ENCODE results near the gene S100PBP. TPM values are rescaled to one million over a fixed set of nuclear protein-coding genes. Genes with fewer than 3 reads are reported as not detected.
A peak's percentile ranks its signal among the peaks of the same experiment; 100 is the strongest.

The S100PBP gene
- total RNA-seq (ENCODE audit: unreplicated experiment) = 43.3 TPM
- long read RNA-seq, full-length matches to known transcripts = 3 of 8 reads
- long read RNA-seq, partial matches to known transcripts = 1 of 8 reads
- long read RNA-seq, other reads (novel, unspliced or antisense) = 4 of 8 reads

- Mint-ChIP-seq H3K4me1 (ENCODE audit: unreplicated experiment) (peaks cover 27% of the 10 kb centered on the region), H3K9me3 (ENCODE audit: unreplicated experiment) (no peaks in the 10 kb centered on the region), H3K4me3 (ENCODE audit: unreplicated experiment) (peak within 1 kb of the TSS; percentile 99), H3K36me3 (ENCODE audit: low read depth, unreplicated experiment) (peaks cover 12% of the 10 kb centered on the region), H3K27ac (ENCODE audit: unreplicated experiment) (peak within 1 kb of the TSS; percentile 99), H3K27me3 (ENCODE audit: unreplicated experiment) (peaks cover 2% of the 10 kb centered on the region)
- TF ChIP-seq, protein P1, sequence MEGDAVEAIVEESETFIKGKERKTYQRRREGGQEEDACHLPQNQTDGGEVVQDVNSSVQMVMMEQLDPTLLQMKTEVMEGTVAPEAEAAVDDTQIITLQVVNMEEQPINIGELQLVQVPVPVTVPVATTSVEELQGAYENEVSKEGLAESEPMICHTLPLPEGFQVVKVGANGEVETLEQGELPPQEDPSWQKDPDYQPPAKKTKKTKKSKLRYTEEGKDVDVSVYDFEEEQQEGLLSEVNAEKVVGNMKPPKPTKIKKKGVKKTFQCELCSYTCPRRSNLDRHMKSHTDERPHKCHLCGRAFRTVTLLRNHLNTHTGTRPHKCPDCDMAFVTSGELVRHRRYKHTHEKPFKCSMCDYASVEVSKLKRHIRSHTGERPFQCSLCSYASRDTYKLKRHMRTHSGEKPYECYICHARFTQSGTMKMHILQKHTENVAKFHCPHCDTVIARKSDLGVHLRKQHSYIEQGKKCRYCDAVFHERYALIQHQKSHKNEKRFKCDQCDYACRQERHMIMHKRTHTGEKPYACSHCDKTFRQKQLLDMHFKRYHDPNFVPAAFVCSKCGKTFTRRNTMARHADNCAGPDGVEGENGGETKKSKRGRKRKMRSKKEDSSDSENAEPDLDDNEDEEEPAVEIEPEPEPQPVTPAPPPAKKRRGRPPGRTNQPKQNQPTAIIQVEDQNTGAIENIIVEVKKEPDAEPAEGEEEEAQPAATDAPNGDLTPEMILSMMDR (IDR thresholded peaks at IDR 0.05; ENCODE audit: unreplicated experiment) = no peak
- peak; percentile 100 for DNase-seq (ENCODE audit: low spot score)
Observed at GRCh38 chr1:32817159-32817814, at the start of gene S100PBP, which contains the start of gene YARS1. S100PBP (plus strand) TSS chr1:32817653; CDS start chr1:32826100, 8,447 bp downstream. YARS1 (minus strand) TSS chr1:32817358; CDS start chr1:32817244, 114 bp downstream.

DNA sequence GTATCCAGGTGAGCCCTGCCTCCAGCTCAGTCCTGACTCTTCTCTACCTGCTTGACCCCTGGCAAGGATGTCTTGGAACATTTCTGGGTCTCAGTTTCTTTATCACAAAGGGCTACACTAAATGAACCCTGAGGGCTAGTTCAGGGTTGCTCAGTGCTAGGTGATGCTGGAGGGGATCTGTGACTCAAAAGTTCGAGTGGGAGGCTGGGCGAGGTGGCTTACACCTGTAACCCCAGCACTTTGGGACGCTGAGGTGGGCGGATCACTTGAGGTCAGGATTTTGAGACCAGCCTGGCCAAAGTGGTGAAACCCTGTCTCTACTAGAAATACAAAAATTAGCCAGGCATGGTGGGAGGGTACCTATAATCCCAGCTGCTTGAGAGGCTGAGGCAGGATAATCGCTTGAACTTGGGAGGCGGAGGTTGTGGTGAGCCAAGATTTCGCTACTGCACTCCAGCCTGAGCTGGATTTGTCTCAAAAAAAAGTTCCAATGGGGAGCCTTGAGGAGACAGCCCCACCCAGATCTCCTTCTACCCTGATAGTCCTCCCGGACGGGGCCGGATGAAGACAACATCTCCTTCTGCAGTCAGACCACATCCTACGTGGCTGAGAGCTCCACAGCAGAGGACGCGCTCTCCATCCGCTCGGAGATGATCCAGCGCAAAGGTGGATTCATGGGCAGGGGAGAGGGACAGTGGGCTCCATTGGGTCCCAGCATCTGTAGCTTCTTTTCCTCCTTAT is 49.2 kb upstream of the S100PBP start:
- no peak for DNase-seq (ENCODE audit: low spot score)
- TF ChIP-seq, protein P1 (IDR thresholded peaks at IDR 0.05; ENCODE audit: unreplicated experiment) = no peak
- H3K9me3 Mint-ChIP-seq (ENCODE audit: unreplicated experiment) = no peaks in the 10 kb centered on the region
- H3K27ac Mint-ChIP-seq (ENCODE audit: unreplicated experiment) = no peak overlapping the region
- H3K4me3 Mint-ChIP-seq (ENCODE audit: unreplicated experiment) = no peak overlapping the region
- peaks cover 21% of the 10 kb centered on the region for H3K36me3 Mint-ChIP-seq (ENCODE audit: low read depth, unreplicated experiment)
- peaks cover 23% of the 10 kb centered on the region for H3K4me1 Mint-ChIP-seq (ENCODE audit: unreplicated experiment)
- H3K27me3 Mint-ChIP-seq (ENCODE audit: unreplicated experiment) = peaks cover 4% of the 10 kb centered on the region

- Mint-ChIP-seq H3K27me3 (ENCODE audit: unreplicated experiment) (peaks cover 11% of the 10 kb centered on the region), H3K36me3 (ENCODE audit: low read depth, unreplicated experiment) (peaks cover 28% of the 10 kb centered on the region), H3K4me1 (ENCODE audit: unreplicated experiment) (peaks cover 19% of the 10 kb centered on the region), H3K9me3 (ENCODE audit: unreplicated experiment) (no peaks in the 10 kb centered on the region), H3K4me3 (ENCODE audit: unreplicated experiment) (no peak overlapping the region), H3K27ac (ENCODE audit: unreplicated experiment) (no peak overlapping the region)
- TF ChIP-seq, protein P1 (IDR thresholded peaks at IDR 0.05; ENCODE audit: unreplicated experiment) = no peak
- no peak for DNase-seq (ENCODE audit: low spot score)
Observed at GRCh38 chr1:32769524-32770220, 47.8 kb upstream of the S100PBP start.

- Mint-ChIP-seq H3K4me3 (ENCODE audit: unreplicated experiment) (no peak overlapping the region), H3K4me1 (ENCODE audit: unreplicated experiment) (peaks cover 22% of the 10 kb centered on the region), H3K27ac (ENCODE audit: unreplicated experiment) (no peak overlapping the region), H3K27me3 (ENCODE audit: unreplicated experiment) (peaks cover 11% of the 10 kb centered on the region), H3K9me3 (ENCODE audit: unreplicated experiment) (no peaks in the 10 kb centered on the region), H3K36me3 (ENCODE audit: low read depth, unreplicated experiment) (peaks cover 28% of the 10 kb centered on the region)
- TF ChIP-seq, protein P1 (IDR thresholded peaks at IDR 0.05; ENCODE audit: unreplicated experiment) = no peak
- DNase-seq (ENCODE audit: low spot score) = no peak
Observed at GRCh38 chr1:32770221-32770731, 47.2 kb upstream of the S100PBP start.

Data from endothelial cell (in vitro differentiated cells).